Mucosa of gallbladder (tissue), 1 donor: Measurements from ENCODE around the gene MAGEC1. TPM values are rescaled to one million over a fixed set of nuclear protein-coding genes. Genes with fewer than 3 reads are reported as not detected.

Source experiments
- total RNA-seq: library from RNA; stranded (reverse); gene quantifications from one replicate; pipeline ENCODE4 v1.2.1, GENCODE V29; 2021
- donor health status: DM: no; HTN: no; CAD: no.

The MAGEC1 gene
- total RNA-seq, 1 donor from 2014 or later, result not detected

Other genes starting within 250 kb of the MAGEC1 start
- gene SPANXD, start 205.2 kb upstream of the MAGEC1 start, total RNA-seq, result not detected
- gene MAGEC3, start 65.6 kb upstream of the MAGEC1 start, total RNA-seq, result not detected